HepG2 (cell line): ENCODE results near the gene HS3ST5.

ENCODE experiments used
- KLF9 ChIP-seq: IDR thresholded peaks from 2 replicates; pipeline ENCODE4 v1.6.1; 2016; ENCODE audit warnings: low read depth
- POLR2A ChIP-seq, 2 experiments: IDR thresholded peaks; 2 replicates each; pipeline ENCODE4 v1.6.1; 2011; ENCODE audit warnings: low read depth in 2 of 2, low read length in 2 of 2, mild to moderate bottlenecking in 1 of 2, moderate library complexity in 1 of 2; ENCODE audit not compliant: insufficient read depth in 1 of 2
- RBAK ChIP-seq: sonication (generic); formaldehyde crosslinking; IDR thresholded peaks from 2 replicates; pipeline ENCODE4 v1.5.1; 2020; ENCODE audit warnings: mild to moderate bottlenecking, missing genetic modification reagents
- SIN3A ChIP-seq: IDR thresholded peaks from 2 replicates; pipeline ENCODE4 v1.6.1; 2011; ENCODE audit warnings: low read depth, mild to moderate bottlenecking, control low read depth, low read length, borderline replicate concordance
- TF ChIP-seq, protein P1 (sequence below), 2 experiments: sonication (generic) in 1 of 2; formaldehyde crosslinking in 1 of 2; IDR thresholded peaks; 2 replicates each; pipeline versions ENCODE4 v1.5.1 to v1.6.1; 2011 to 2020; ENCODE audit warnings: borderline replicate concordance in 1 of 2, low read depth in 1 of 2, low read length in 1 of 2, mild to moderate bottlenecking in 1 of 2, missing genetic modification reagents in 1 of 2, moderate library complexity in 1 of 2

DNA sequence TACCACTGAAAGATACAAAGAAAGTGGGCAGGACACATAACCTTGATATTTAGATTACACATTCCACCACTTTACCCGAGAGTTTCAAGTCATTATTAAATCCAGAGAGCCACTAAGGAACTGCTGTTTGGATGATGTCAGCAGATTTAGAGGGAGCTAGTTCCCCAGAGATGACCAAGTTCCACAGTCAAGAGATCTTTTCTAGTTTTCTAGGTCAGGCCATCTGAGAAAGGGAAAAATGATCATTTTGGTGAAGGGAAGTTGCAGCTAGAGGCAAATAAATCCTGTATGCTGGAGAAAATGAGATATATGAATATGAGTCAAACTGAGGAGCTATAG is 147.8 kb downstream of the HS3ST5 start:
- TF ChIP-seq KLF9 (CRISPR knock-in tag), result no peak
- no peak for TF ChIP-seq SIN3A
- TF ChIP-seq, protein P1, sequence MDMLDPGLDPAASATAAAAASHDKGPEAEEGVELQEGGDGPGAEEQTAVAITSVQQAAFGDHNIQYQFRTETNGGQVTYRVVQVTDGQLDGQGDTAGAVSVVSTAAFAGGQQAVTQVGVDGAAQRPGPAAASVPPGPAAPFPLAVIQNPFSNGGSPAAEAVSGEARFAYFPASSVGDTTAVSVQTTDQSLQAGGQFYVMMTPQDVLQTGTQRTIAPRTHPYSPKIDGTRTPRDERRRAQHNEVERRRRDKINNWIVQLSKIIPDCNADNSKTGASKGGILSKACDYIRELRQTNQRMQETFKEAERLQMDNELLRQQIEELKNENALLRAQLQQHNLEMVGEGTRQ (IDR thresholded peaks at IDR 0.05; ENCODE audit: low read depth, low read length), result no peak
- TF ChIP-seq, protein P1 (CRISPR knock-in tag; IDR thresholded peaks at IDR 0.05; ENCODE audit: borderline replicate concordance), result no peak
- TF ChIP-seq RBAK (CRISPR knock-in tag), result no peak
- TF ChIP-seq POLR2A (IDR thresholded peaks at IDR 0.05; ENCODE audit: insufficient read depth in 1 of 2, low read depth in 2 of 2, low read length in 2 of 2), result no peak
